Loucy (cell line): Measurements from ENCODE around the gene GSG1L2.

ENCODE experiments used
- CTCF ChIP-seq: fragments of 200-600 bp; sonication (generic); conservative IDR thresholded peaks from 2 replicates; pipeline ENCODE4 v1.5.1; 2014; ENCODE audit warnings: mild to moderate bottlenecking, antibody characterized with exemption, low read length
- EZH2phosphoT487 ChIP-seq: fragments of 200-600 bp; IDR thresholded peaks from 2 replicates; pipeline ENCODE4 v1.6.1; 2018; ENCODE audit warnings: antibody characterized with exemption, mild to moderate bottlenecking, moderate library complexity, borderline replicate concordance

- no peak for TF ChIP-seq CTCF
- no peak for TF ChIP-seq EZH2phosphoT487
These were observed 52.7 kb downstream of the GSG1L2 start for GRCh38 chr17:9769036-9769695.
